GM23338 (cell line): Measurements from ENCODE around the gene SLC30A3. TPM values are rescaled to one million over a fixed set of nuclear protein-coding genes. Genes with fewer than 3 reads are reported as not detected.

Experiments
- ATAC-seq: fragments of 200-7000 bp; cut with Tn5 transposase; 3 replicates; pipeline ENCODE4 v1.9.1; 2020
- DNase-seq: peaks from one replicate; pipeline ENCODE4 v3.0.0-alpha.2; 2015; ENCODE audit warnings: low spot score
- H2AFZ ChIP-seq: fragments of 200-600 bp; sonication (generic); 2 replicates; pipeline ENCODE4 v1.8.0; 2016; ENCODE audit warnings: antibody characterized with exemption, mild to moderate bottlenecking, moderate library complexity
- H3F3A ChIP-seq: fragments of 200-600 bp; sonication (generic); replicated peaks from 2 replicates; pipeline ENCODE4 v1.8.0; 2017; ENCODE audit warnings: antibody characterized with exemption, mixed run types, low read depth
- H3K27ac ChIP-seq: fragments of 200-600 bp; sonication (generic); 2 replicates; pipeline ENCODE4 v1.6.1; 2016; ENCODE audit warnings: low read depth
- H3K27me3 ChIP-seq: fragments of 200-600 bp; sonication (generic); 2 replicates; pipeline ENCODE4 v1.8.0; 2016; ENCODE audit warnings: mild to moderate bottlenecking, mixed run types, moderate library complexity; ENCODE audit not compliant: insufficient read depth
- H3K36me3 ChIP-seq: fragments of 200-600 bp; sonication (generic); 2 replicates; pipeline ENCODE4 v1.8.0; 2016; ENCODE audit warnings: mild to moderate bottlenecking; ENCODE audit not compliant: insufficient read depth
- H3K4me1 ChIP-seq: fragments of 200-600 bp; sonication (generic); 2 replicates; pipeline ENCODE4 v1.8.0; 2016; ENCODE audit warnings: mild to moderate bottlenecking, moderate library complexity; ENCODE audit not compliant: insufficient read depth
- H3K4me2 ChIP-seq: fragments of 200-600 bp; sonication (generic); 2 replicates; pipeline ENCODE4 v1.7.1; 2017; ENCODE audit warnings: mixed run types
- H3K4me3 ChIP-seq: fragments of 200-600 bp; sonication (generic); 2 replicates; pipeline ENCODE4 v1.6.1; 2016; ENCODE audit warnings: mixed run types
- H3K79me2 ChIP-seq: fragments of 200-600 bp; sonication (generic); replicated peaks from 2 replicates; pipeline ENCODE4 v1.8.0; 2017; ENCODE audit warnings: mild to moderate bottlenecking; ENCODE audit not compliant: insufficient read depth
- H3K9me2 ChIP-seq: fragments of 200-600 bp; sonication (generic); 2 replicates; pipeline ENCODE4 v1.8.0; 2017; ENCODE audit not compliant: insufficient read depth
- H4K20me1 ChIP-seq: fragments of 200-600 bp; sonication (generic); replicated peaks from 2 replicates; pipeline ENCODE4 v1.8.0; 2017; ENCODE audit warnings: mild to moderate bottlenecking; ENCODE audit not compliant: insufficient read depth
- H3K27ac Mint-ChIP-seq: 2 replicates; pipeline ENCODE4 v1.8.0; 2020; ENCODE audit warnings: inconsistent platforms, mild to moderate bottlenecking, moderate library complexity, mixed read lengths
- H3K27me3 Mint-ChIP-seq: 3 replicates; pipeline ENCODE4 v1.8.0; 2022; ENCODE audit warnings: low read depth, mild to moderate bottlenecking, moderate library complexity, mixed read lengths, inconsistent platforms; ENCODE audit not compliant: insufficient read depth, poor library complexity
- H3K36me3 Mint-ChIP-seq: 3 replicates; pipeline ENCODE4 v1.8.0; 2021; ENCODE audit warnings: low read depth, mild to moderate bottlenecking, inconsistent platforms, moderate library complexity, mixed read lengths
- H3K4me1 Mint-ChIP-seq: 3 replicates; pipeline ENCODE4 v1.8.0; 2020; ENCODE audit warnings: mild to moderate bottlenecking, inconsistent platforms, mixed read lengths
- H3K4me3 Mint-ChIP-seq: 3 replicates; pipeline ENCODE4 v1.8.0; 2021; ENCODE audit warnings: moderate library complexity, mild to moderate bottlenecking, inconsistent platforms, mixed read lengths
- H3K9me3 Mint-ChIP-seq: 3 replicates; pipeline ENCODE4 v1.8.0; 2020; ENCODE audit warnings: moderate library complexity, mild to moderate bottlenecking, inconsistent platforms, mixed read lengths
- CREB1 ChIP-seq: fragments of 250-450 bp; sonication (Bioruptor Pico); IDR thresholded peaks from 2 replicates; pipeline ENCODE4 v1.5.0; 2020; ENCODE audit warnings: low read depth, mild to moderate bottlenecking, moderate library complexity
- CTCF ChIP-seq, 2 experiments: fragments of 200-600 bp in 1 of 2; sonication (generic) in 1 of 2; conservative IDR thresholded peaks; 2 replicates each; pipeline versions ENCODE4 v1.5.1 to v1.6.1; 2016 to 2017; ENCODE audit warnings: antibody characterized with exemption in 2 of 2, low read depth in 2 of 2, mild to moderate bottlenecking in 2 of 2, moderate library complexity in 1 of 2
- EZH2 ChIP-seq: fragments of 200-600 bp; sonication (generic); IDR thresholded peaks from one replicate; pipeline ENCODE4 v1.8.0; 2017; ENCODE audit warnings: antibody characterized with exemption, mild to moderate bottlenecking, low read depth; ENCODE audit not compliant: unreplicated experiment
- POLR2AphosphoS5 ChIP-seq: IDR thresholded peaks from 2 replicates; pipeline ENCODE4 v1.6.1; 2016; ENCODE audit warnings: antibody characterized with exemption, low read depth
- STAT1 ChIP-seq: IDR thresholded peaks from one replicate; pipeline ENCODE4 v1.6.1; 2016; ENCODE audit warnings: antibody characterized with exemption; ENCODE audit not compliant: unreplicated experiment
- ZNF462 ChIP-seq: fragments of 250-450 bp; sonication (Bioruptor Pico); IDR thresholded peaks from 2 replicates; pipeline ENCODE4 v1.5.0; 2020; ENCODE audit warnings: mild to moderate bottlenecking, moderate library complexity
- polyA plus RNA-seq: library from polyadenylated mRNA; unstranded; fragments of >200 nt; fragmentation: Nextera tagmentation; extraction: Ambion mirVana; gene quantifications from 2 replicates; pipeline ENCODE4 v1.2.1, GENCODE V29; 2016
- total RNA-seq: library from RNA; depleted of rRNA; stranded (reverse); fragments of >200 nt; shearing (Covaris generic); gene quantifications from 2 replicates; pipeline ENCODE4 v1.2.3, GENCODE V29; 2014

Gene SLC30A3
- total and polyA plus RNA-seq, 2 experiments from 2014 or later = 4.1 to 8.3 TPM

DNA sequence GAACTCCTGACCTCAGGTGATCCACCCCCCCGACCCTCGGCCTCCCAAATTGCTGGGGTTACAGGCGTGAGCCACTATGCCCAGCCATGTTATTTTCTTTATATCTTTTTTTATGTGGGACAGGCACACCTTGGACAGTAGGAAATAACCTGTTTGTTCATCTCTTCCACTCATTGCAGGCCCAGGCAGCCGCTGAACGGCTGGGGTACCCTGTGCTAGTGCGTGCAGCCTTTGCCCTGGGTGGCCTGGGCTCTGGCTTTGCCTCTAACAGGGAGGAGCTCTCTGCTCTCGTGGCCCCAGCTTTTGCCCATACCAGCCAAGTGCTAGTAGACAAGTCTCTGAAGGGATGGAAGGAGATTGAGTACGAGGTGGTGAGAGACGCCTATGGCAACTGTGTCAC, 37.3 kb downstream of the SLC30A3 start (continued):
- TF ChIP-seq ZNF462 (no peak), CREB1 (CRISPR knock-in tag) (no peak), EZH2 (no peak), STAT1 (no peak), POLR2AphosphoS5 (no peak)

- Histone ChIP-seq H3K4me2 (no peak overlapping the region), H3K36me3 (peaks cover 73% of the 10 kb centered on the region), H3K27ac (no peak overlapping the region), H2AFZ (no peak overlapping the region), H3K27me3 (no peaks in the 10 kb centered on the region), H3K4me1 (0 out of 2 replicates have a peak, but pooled peaks cover under 1% of the 10 kb centered on the region), H3F3A (peaks cover 12% of the 10 kb centered on the region; the same call in 1 of the 2 replicates), H4K20me1 (peaks cover 10% of the 10 kb centered on the region), H3K9me2 (no peaks in the 10 kb centered on the region), H3K4me3 (no peak overlapping the region), H3K79me2 (peaks cover 13% of the 10 kb centered on the region)
- ATAC-seq (no peak), DNase-seq (no peak)
- no peak overlapping the region; the same call in 1 of the 2 replicates for H3K27ac Mint-ChIP-seq
- no peak for TF ChIP-seq CREB1 (CRISPR knock-in tag)
- TF ChIP-seq CTCF (conservative IDR thresholded peaks at IDR 0.05; ENCODE audit: low read depth in 2 of 2) = no peak
- H3K9me3 Mint-ChIP-seq = no peaks in the 10 kb centered on the region
- peaks cover 97% of the 10 kb centered on the region for H3K36me3 Mint-ChIP-seq
- H3K4me3 Mint-ChIP-seq = no peak overlapping the region
- H3K27me3 Mint-ChIP-seq = peaks cover 12% of the 10 kb centered on the region
- H3K4me1 Mint-ChIP-seq = peaks cover 7% of the 10 kb centered on the region; the same call in 2 of the 3 replicates
Measured at GRCh38 chr2:27223416-27223815, 39.4 kb downstream of the SLC30A3 start.
